ENCODE results near the gene HK3.

The HK3 gene

DNA sequence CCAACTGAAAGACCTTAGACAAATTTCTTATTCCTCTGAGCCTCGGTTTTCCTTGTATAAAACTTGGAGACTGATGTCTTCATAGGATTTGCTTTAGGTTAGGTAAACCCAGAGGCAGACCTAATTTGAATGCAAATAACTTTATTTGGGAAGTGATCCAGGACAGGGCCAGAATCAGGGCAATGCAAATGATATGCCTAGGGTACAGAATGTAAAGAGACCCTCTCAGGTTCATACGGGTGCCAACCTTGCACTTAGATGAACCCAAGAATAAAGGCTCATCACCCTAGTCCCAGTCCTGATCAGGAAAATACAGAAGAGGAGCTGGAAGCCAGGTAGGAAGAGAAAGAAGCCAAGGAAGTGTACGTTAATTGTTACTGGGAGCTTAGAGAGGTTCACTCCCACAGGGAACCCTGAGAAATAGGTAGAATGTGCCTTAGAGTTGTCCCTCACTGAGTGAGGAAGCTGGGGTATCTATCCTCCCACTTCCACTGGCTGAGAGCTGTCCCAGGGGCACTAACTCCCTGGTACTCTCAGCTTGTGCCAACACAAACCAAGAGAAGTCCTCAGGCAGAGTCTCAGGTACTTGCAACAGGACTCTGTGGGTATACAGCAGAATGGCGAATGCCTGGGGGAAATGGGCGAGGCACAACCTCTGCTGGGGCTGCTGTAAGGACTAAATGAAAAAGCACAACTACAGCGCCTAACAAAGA lies 3.1 kb upstream of the HK3 start:
- no peak for DNase-seq

DNA sequence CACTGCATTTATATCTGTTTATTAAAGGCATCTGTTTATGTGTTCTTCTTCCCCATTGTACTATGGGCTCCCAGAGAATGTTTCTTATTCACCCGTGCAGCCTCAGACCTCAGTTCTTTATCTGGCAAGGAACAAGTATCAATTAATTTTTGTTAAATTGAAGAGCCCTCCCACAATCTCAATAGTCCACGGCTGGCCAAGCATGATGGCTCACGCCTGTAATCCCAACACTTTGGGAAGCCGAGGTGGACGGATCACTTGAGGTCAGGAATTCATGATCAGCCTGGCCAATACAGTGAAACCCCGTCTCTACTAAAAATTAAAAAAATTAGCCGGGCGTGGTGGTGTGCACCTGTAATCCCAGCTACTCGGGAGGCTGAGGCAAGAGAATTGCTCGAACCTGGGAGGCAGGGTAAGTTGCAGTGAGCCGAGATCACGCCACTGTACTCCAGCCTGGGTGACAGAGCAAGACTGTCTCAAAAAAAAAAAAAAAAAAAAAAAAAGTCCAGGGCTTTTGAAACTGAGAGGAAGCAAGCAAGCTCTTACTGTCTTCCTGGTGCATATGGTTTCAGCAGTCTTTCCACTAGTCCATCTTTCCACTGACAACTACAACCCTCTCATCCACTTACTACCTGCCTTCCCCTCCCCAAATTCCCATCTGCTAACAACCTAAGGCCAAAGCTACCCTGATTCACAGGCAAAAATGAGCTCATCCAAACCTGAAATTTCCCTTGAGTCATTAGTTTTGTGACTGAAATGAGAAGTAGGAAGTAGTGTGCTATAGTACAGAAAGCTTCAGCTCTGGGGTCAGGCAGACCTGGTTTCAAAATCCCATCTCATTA lies 2.3 kb upstream of the HK3 start:
- peak; percentile 73 for DNase-seq

DNA sequence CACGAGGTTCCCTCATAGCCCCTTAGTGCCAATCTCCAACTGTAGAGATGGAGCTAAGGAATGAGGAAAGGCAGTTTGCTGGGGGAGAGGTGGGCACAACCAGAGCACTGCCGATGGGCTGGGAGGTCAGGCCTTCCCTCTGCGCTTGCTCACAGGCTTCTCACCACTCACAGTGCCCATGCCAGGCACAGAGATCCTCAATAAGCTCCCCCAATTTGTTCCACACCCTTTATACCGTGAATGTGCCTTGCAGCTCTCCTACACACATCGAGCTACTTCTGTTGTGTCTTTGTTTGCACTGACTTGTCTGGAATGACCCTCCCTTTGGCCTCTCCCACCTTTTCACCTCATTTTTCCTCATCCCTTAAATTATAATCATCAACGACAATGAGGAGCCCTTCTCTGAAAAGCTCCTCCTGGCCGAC lies 1.6 kb upstream of the HK3 start:
- no peak for DNase-seq

DNA sequence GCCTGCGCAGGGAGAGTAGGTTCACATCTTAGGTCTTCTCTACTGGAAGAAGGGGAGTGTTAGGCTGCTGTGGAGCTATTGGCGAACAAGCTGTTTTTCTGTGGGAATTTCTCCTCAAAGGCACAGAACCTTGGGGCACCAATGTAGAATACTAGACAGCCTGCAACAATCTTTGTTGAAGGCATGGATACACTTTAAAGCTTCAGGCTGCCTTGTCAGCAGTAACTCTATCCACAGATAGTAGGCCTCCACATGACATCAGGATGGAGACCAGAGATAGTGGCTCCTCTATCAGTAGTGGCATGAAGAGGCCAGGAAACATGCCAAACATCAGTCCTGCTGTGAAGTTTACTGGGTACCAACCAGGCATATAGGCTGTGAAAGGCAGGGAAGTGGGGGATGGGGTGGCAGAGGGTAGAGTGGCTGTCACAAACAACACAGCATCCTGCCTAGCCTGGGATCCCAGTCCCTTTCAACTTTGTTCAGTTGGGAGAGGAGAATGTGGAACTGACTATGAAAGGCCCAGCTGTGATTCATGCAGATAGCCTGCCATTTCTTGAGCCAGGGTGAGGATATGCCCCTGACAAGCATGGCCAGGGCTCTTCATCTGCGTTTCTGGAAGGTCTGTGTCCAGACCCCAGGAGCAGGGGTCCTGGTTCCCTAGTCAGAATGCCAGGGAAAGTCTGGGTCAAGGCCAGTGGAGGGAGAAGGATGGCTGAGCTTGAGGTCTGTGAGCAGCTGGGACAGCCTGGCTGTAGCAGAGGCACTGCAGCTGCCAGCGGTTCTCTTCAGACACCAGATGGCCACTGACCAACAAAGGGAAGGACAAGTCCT lies 1.0 kb upstream of the HK3 start:
- DNase-seq: no peak

DNA sequence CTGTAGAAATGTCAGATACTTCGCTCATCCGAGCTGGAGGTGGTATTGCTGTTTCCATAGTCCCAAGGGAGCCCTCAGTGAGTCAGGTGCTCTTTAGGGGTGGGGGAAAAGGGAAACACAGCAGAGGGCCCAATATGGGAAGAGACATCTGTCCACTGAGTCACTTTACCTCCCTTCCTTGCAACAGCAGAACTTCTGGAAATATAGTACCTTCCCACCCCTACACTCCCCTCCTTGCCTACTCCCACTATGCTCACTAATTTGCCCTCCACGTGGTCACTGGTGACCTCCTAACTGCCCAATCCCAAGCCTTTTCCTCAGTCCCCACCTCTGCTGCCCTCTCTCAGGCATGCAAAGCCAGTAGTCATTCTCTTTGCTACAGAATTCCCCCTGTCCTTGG lies 1.9 kb downstream of the HK3 start:
- no peak for DNase-seq

DNA sequence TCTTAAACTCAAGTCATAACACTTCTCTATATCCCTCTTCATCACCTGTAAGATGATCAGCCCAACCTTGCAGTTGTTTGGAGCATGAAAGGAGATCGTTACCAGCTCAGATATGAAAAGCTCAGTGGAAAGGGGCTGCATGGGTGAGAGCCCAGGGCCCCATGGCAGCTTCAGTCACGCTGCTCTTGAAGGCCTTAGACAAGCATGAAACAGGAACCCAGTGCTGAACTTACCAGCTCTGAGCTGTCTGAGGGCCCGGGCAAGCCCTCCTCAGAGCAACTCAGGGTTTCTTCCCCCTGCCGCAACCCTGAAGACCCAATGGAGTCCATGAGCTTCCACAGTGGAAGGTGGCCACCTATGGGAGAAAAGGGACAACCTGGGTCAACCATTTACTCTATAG lies 3.3 kb downstream of the HK3 start:
- DNase-seq: no peak

DNA sequence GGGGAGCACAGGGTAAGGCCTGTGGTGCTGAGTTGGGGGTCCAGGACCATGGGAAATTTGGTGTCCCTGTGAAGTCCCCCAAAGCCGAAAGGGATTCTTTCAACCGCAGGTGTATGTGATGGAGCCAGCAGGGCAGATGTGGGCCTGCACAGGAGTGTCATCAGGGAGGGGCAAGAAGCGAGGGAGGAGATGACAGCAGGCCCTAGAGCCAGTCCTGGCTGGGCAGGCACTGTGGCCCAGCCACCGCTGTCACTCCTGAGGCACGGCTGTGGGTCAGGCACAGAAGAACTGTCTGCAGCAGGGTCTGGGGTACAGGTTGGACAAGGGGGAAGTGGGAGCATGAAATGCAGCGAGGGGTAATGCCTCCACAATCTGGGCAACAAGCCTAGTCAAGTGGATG lies 4.8 kb downstream of the HK3 start:
- no peak for DNase-seq

DNA sequence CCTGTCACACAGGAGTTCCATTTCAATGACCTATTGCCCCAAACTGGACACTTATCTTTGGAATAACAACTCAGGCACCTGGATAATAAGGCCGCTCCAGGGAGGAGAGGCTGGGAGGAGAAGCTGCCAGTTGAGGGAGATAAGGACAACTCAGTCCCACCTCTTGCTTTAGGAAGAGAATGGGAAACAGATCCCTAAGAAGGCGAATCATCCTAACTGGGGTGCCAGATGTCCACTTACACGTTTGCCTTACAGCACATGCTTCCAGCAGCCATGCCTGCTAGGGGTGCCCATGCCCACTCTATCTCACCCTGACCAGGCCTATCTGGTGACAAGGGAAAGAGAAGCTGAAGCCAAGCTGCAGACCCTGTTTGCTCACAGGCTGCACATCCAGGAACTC lies 6.5 kb downstream of the HK3 start:
- DNase-seq: no peak

DNA sequence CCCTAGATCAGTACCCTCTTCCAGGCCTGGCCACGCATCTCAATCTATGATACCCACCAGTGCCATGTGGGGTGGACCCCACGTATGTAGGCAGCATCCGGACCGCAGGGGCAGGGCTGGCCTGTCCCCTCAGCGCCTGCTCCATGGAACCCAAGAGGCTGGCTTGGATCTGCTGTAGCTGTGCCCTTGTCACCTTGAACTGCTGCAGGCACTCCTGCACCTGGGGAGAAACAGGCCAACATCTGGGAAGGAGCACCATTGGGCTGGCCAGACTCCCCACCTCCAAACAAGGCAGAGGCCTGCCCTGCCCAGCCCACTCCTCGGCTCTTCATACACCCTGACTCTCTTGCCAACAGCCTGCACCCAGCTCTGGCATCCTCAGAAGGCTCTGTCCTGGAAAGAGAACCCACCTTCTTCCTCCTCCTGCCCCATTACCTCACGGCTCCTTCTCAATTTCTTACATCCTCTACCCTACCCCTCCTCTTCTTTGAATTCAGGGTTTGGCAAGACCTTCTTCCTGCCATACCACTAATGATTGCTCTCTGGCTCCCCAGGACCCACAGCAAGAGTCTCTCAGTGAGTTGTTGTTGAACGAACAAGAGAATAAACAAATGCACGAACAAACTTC lies 7.7 kb downstream of the HK3 start:
- no peak for DNase-seq

DNA sequence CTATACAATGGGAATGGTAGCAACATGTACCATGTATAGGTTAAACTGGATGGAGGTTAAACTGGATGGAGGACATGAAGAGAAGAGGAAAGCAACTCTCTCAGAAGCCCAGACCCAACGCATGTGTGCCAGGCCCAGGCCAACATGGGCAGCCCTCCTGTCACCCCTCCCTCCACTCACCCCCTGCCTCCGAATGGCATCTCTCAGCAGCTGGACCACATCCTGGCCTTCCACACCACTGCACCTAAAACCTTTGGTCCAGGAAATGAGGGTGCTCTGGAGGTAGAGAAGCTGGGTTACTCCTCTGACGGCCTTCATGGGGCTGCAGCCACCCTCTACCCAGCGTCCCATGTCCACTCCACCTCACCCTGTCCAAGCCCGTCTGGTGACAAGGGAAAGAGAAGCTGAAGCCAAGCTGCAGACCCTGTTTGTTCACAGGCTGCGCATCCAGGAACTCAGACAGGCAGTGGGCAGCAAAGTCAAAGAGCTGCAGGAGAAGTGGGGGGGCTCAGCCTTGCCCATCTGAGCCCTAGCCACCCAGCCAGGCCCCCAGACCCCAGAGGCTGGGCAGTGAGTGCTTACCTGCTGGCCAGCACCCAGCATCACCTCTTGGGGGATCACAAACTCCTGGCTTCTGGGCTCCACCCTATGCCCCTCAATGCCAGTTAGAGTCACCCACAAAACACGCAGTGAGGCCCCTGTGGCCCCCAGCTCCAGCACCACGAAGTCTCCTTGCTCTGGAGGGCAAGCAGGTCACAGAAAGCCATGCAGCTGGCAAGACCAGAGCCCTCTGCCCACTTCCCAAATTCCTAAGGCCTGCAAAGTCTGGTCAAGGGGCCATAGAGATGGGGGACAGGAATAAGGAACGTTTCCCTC lies 8.5 kb downstream of the HK3 start:
- no peak for DNase-seq

DNA sequence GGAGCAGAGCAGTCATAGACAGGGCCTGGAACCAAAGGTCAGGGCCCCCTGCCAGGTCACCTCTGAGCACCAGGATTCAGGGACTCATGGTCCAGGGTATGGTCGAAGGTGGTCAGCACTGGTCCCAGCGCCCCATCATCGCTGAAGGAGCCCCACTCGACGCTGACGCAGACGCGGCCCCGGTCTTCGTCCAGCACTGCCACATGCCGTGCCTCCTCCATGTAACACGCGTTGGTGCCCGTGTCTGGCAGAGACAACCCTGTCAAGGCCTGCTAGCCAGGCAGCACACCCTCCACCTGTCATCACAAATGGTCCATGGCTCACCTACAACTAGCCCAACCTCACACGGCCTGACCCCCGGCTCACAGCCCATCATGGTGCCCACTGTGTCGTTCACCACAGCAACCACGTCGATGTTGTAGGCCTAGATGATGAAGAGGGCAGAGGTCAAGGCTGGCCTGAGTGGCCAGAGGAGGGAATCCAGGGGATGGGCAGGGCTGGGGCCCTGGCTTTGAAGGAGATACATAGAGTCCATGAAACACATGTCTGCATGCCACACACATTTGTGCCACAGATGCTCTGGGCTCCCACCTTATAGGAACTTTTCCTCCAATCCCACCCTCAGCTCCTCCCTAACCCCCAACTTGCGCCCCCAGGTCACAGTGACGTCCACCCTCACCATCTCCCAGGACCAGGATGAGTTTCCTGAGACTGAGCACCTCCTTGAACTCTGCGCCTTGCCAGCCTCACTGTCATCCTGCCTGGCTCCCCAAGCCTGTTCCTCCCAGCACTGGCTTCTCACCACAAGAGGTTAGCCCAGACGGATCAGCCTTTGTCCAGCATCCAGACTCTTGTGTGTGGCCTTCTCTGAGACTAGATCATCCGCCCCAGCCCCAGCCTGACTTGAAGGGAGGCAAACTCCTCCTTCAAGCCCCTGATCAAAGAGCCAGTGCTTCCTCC lies 9.5 kb downstream of the HK3 start:
- no peak for DNase-seq

DNA sequence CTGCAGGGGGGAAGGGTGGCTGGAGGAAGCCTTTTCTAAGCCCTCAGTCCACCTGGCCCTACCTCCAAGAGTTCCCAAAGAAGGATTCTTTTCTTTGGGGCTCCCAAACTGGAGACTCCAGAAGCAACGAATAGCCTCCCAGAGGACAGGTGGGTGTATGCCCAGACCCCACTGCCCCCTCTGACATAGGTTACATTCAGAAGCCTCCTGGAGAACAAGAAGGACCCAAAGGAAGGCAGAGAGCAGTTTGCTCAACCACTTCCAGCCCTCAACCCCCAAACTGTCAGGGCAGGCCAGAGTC lies 10.3 kb downstream of the HK3 start:
- no peak for DNase-seq

DNA sequence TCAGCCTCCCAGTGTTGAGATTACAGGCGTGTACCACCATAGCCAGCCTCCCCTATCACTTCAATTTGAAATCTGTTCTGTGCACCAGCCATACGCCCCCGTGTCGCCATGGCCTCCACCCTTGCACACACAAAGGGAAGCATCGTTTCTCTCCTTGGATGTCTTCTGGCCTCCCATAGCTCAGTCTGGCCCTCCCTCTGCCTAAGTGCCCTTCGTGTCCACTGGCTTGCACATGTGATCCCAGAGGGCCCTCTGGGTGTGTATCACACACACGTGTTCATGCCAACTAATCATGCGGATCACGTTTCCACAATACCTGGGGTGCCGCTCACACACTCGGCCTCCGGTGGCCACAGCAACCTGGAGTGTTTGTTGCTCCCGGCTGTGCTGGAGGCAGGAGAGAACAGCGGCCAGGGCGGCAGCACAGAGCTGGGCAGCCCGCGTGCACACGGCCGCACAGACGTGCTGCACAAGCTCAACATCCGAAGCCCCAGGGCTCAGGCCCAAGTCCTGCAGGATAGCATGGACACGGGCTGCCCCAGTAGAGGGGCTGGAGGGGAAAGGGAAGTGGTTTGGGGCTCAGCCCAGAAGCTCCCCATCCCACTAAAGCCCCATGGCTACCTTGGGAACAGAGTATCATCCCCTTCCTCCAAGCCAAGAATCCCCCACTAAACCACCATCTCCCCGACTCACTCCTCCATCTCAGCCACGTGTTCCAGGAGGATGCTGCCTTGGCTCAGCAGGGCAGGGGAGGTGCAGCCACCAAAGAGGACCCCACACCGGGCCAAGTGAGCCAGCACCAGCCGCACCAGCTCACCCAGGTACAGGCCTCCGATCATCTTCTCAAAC lies 10.9 kb downstream of the HK3 start:
- DNase-seq: no peak

DNA sequence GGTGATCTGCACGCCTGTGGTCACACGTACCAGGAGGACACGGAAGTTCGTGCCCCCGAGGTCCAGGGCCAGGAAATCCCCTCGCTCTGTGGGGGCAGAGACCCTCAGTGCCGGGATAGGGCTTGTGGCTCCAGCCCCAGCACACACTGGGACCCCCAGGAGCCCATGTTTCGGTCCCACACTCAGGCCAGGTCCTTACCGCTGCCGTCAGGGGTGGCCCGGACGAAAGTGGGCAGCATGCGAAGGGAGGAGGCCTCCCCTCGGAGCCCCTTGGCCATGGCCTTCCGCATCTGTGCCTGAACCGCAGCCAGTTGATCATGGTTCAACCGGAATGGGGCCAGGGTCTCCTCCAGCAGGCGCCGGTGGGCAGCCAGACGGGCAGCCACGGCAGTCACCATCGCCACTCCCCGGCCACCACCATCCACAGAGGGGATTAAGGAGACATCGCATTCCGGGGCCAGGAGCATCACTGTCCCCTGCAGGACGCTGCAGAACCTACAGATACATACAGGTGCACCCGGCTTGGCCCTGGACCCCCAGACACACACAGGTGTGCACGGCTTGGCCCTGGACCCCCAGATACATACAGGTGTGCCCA lies 11.8 kb downstream of the HK3 start:
- DNase-seq: no peak

DNA sequence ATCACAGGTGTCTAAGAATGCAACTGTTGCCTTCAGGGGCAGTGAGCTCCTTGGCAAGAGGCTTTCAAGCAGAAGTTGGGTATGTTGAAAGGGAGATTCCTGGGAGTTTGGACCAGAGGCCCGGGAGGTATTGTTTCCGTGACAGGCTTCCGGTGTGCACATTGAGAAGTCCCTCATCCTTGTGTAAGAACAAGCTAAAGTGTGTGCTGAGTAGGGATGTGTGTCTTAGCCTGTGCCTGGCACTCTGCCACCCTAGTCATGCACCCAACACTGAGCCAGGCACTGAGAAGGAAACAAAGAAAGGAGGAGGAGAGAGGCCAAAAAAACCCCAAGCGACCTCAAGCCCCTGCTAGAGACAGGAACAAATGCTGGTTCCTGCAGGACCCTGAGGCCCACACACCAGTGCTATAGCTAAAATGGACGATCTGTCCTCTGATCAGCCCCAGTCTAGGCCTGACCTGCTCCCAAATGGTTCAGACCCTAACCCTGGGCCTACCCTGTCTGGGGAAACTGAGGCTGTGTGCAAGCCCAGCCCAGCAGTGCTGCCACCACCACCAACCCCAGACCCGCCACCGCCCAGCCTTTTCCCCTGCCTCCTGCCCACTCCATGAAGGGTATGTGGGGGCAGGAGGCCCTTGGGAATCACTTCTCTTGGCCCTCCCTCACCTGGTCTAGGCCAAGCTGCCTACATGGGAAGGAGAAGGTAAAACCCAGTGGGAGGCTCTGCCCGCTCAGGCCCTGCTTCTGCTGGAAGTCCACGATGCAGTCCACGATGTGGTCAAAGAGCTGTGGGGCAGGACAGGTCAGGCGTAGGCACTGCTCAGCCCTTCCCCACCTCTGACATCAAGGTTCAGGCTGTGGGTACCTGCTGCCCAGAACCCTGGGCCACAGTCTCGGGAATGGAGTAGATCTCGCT lies 12.6 kb downstream of the HK3 start:
- DNase-seq: no peak

DNA sequence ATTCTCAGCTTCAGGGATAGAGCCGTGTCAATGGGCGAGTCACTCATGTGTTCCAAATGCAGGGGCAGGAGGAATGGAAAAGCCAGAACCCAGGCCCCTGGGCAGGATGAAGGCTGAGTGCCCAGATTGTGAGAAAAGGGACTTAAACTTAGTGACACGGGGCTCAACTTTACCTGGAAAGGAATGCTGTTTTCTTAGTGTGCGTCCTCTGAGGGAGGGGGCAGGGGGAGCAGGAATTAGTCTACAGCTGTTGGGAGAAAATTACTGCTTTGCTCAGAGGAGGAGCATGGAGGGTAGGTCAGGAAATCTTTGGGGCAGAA lies 14.6 kb downstream of the HK3 start:
- no peak for DNase-seq

DNA sequence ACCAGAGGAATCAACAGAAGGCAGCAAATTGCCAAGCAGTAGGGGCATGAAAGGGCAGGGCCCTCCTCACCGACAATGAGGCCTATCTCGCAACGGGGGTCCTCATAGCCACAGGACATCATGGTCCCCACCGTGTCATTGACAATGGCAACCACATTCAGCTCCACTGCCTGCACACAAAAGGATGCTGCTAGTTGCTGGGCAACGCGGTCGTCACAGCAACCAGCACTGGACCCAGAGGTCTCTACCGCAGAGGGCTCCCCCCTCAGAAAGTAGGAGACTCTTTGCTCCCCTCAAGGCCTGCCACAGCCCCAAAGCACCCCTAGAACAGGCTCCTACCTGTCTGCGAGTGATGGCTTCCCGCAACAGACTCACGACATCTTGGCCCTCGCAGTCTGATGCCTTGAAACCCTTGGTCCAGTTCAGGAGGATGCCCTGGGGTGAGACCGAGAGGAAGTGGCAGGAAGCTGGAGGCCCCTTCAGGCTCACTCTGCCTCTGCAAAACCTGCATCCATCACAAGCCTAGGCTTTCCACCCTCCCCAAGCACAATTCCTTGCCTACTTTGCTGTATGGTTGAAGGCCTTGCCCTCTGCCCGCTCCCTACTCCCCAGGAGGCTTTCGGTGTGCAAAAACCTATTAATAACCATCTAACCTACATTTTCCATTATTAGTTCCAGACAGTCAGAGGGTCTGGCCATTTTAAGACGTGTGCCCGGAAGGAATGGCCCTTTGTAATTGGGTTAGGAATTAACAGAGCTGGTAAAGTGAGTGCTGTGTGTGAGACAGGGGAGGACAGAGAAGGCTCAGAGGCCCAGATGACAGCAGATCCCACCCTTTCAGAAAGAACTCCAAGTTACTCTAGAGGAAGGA lies 15.2 kb downstream of the HK3 start:
- DNase-seq: no peak

DNA sequence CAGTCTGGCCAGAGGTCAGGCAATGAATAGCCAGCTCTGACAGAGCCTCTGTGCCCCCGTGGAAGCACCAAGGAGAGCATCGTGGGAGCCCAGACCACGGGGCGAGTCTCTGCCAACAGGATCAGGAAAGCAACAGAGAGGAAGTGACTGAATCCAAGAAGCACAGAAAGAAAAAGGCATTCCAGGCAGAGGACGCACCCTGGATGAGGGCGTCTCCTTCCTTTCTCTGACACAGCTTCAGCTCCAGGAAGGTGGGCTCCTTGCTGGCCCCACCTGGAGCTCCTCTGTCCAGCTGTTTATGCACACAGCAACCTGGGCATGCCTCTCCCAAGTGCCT lies 16.6 kb downstream of the HK3 start:
- DNase-seq: no peak
